NCI-H1092 treated with DMSO at 0.1 percent for 48 hours (cell line): Measurements from ENCODE around the gene IL26.

Experiments used
- DNase-seq: peaks from one replicate; lab custom pipeline; 2025; lab: John Stamatoyannopoulos, UW

Gene IL26

DNA sequence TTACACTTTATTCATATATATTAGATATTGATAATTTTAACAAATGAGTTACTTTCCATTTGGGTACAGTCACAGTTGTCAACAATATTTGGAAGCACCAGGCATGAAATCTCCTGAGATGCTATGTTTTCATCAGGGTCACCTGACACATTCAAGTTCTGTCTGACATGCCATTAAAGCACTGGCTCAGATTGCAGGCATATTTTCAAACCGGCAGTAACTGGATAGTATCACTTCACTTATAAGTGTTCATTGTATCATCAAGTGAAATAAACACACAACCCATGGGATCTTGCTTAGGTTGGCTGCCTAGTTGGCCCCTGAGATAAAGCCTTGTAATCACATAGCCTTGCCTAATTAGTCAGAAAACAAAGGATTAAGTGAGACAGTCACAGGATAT lies 70.8 kb downstream of the IL26 start:
- DNase-seq: no peak
